ENCODE measurements around the gene TTLL11. TPM values are rescaled to one million over a fixed set of nuclear protein-coding genes. Genes with fewer than 3 reads are reported as not detected.

The TTLL11 gene
- total and polyA plus RNA-seq, 4 donors, result 3.6 to 7.8 (median 5.9) TPM

DNA sequence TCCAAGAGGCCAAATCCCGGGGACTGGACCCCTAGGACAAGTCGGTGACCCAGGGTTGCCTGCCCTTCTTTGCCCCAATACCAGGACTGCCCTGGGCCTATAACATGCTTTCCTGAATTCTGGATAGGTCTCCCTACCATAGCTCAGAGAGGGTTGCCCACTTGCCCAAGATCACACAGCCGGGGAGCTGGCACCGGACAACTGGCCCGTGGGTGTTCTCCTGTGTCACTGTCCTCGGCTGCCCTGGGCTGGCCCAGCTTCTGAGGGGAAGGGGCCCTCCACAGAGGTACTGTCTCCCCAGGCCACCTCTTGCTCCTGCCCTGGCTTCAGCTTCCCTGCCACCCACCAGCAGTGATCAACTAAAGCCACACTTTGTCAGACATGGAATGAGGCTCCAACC is 28.8 kb upstream of the TTLL11 start:
- H3K4me1 ChIP-seq (ENCODE audit: control insufficient read depth in 5 of 5, insufficient read depth in 5 of 5, low read length in 5 of 5), result peaks cover 0 to 16% (median 9%) of the 10 kb centered on the region in 5 donors
- H3K36me3 ChIP-seq (ENCODE audit: control insufficient read depth in 4 of 4, insufficient read depth in 4 of 4, low read length in 4 of 4), result no peaks in the 10 kb centered on the region
- TF ChIP-seq, protein P1, sequence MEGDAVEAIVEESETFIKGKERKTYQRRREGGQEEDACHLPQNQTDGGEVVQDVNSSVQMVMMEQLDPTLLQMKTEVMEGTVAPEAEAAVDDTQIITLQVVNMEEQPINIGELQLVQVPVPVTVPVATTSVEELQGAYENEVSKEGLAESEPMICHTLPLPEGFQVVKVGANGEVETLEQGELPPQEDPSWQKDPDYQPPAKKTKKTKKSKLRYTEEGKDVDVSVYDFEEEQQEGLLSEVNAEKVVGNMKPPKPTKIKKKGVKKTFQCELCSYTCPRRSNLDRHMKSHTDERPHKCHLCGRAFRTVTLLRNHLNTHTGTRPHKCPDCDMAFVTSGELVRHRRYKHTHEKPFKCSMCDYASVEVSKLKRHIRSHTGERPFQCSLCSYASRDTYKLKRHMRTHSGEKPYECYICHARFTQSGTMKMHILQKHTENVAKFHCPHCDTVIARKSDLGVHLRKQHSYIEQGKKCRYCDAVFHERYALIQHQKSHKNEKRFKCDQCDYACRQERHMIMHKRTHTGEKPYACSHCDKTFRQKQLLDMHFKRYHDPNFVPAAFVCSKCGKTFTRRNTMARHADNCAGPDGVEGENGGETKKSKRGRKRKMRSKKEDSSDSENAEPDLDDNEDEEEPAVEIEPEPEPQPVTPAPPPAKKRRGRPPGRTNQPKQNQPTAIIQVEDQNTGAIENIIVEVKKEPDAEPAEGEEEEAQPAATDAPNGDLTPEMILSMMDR (IDR thresholded peaks at IDR 0.05; ENCODE audit: control extremely low read depth, extremely low read depth), result no peak
- H3K27me3 ChIP-seq (ENCODE audit: control insufficient read depth in 3 of 3, insufficient read depth in 3 of 3, low read length in 2 of 3), result peaks cover 0 to 21% (median 14%) of the 10 kb centered on the region in 3 donors
- H3K9ac ChIP-seq (ENCODE audit: insufficient read depth in 1 of 2, low read length in 2 of 2), result no peak overlapping the region
- DNase-seq (no peak), ATAC-seq (ENCODE audit: insufficient read depth, low FRiP score) (no peak)
- no peak overlapping the region for H3K4me3 ChIP-seq
- no peaks in the 10 kb centered on the region for H3K9me3 ChIP-seq (ENCODE audit: control insufficient read depth in 4 of 4, insufficient read depth in 3 of 4, low read length in 3 of 4)
- WGBS, 2 donors, result 93 to 97% methylated on average over 6 of the region's 6 CpGs
- H3K27ac ChIP-seq (ENCODE audit: low read depth in 1 of 2, low read length in 1 of 2), result no peak overlapping the region

DNA sequence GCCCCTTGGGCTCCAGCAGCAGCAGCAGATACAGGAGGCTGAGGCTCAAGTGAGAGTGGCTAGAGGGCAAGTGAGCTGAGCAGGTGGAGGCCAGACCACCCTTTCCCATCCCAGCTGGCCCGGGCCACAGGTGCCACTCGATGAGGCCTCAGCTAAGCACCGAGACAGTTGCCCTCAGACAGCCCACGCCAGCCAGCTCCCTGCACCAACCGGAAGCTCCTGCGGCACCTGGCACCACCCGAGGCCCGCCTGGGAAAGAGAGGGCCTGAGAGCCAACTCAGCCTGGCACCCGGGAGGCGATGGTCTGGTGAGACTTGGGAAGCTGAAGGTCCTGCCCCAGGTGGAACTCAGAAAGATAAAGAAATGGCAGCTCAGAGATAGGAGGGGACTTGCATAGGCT is 28.3 kb upstream of the TTLL11 start:
- peaks cover 0 to 18% (median 12%) of the 10 kb centered on the region in 3 donors for H3K27me3 ChIP-seq (ENCODE audit: control insufficient read depth in 3 of 3, insufficient read depth in 3 of 3, low read length in 2 of 3)
- no peak for DNase-seq
- ATAC-seq (ENCODE audit: insufficient read depth, low FRiP score), result no peak

GRCh38 chr9:122120316-122121071 is 27.4 kb upstream of the TTLL11 start:
- TF ChIP-seq, protein P1 (IDR thresholded peaks at IDR 0.05; ENCODE audit: control extremely low read depth, extremely low read depth), result no peak
- peaks cover 0 to 9% (median 3%) of the 10 kb centered on the region in 3 donors for H3K27me3 ChIP-seq (ENCODE audit: control insufficient read depth in 3 of 3, insufficient read depth in 3 of 3, low read length in 2 of 3)
- no peak for DNase-seq
- H3K9ac ChIP-seq (ENCODE audit: insufficient read depth in 1 of 2, low read length in 2 of 2), result no peak overlapping the region
- no peak overlapping the region for H3K4me3 ChIP-seq
- WGBS, 2 donors, result 82 to 85% methylated on average over 10 of the region's 10 CpGs
- no peak overlapping the region for H3K27ac ChIP-seq (ENCODE audit: low read depth in 1 of 2, low read length in 1 of 2)
- ATAC-seq (ENCODE audit: insufficient read depth, low FRiP score), result no peak
- peaks cover 0 to 5% (median 0%) of the 10 kb centered on the region in 5 donors for H3K4me1 ChIP-seq (ENCODE audit: control insufficient read depth in 5 of 5, insufficient read depth in 5 of 5, low read length in 5 of 5)
- H3K9me3 ChIP-seq (ENCODE audit: control insufficient read depth in 4 of 4, insufficient read depth in 3 of 4, low read length in 3 of 4), result no peaks in the 10 kb centered on the region
- no peaks in the 10 kb centered on the region for H3K36me3 ChIP-seq (ENCODE audit: control insufficient read depth in 4 of 4, insufficient read depth in 4 of 4, low read length in 4 of 4)

More for the DNA sequence above, 28.3 kb upstream of the TTLL11 start:
- TF ChIP-seq, protein P1 (IDR thresholded peaks at IDR 0.05; ENCODE audit: control extremely low read depth, extremely low read depth), result no peak
- H3K4me3 ChIP-seq, result no peak overlapping the region
- peaks cover 0 to 13% (median 7%) of the 10 kb centered on the region in 5 donors for H3K4me1 ChIP-seq (ENCODE audit: control insufficient read depth in 5 of 5, insufficient read depth in 5 of 5, low read length in 5 of 5)
- no peak overlapping the region for H3K9ac ChIP-seq (ENCODE audit: insufficient read depth in 1 of 2, low read length in 2 of 2)
- no peak overlapping the region for H3K27ac ChIP-seq (ENCODE audit: low read depth in 1 of 2, low read length in 1 of 2)
- no peaks in the 10 kb centered on the region for H3K9me3 ChIP-seq (ENCODE audit: control insufficient read depth in 4 of 4, insufficient read depth in 3 of 4, low read length in 3 of 4)
- no peaks in the 10 kb centered on the region for H3K36me3 ChIP-seq (ENCODE audit: control insufficient read depth in 4 of 4, insufficient read depth in 4 of 4, low read length in 4 of 4)
- 93 to 95% methylated on average over 10 of the region's 10 CpGs for WGBS, 2 donors
